ENCODE results near the gene VAMP1.

- TF ChIP-seq CTCF (IDR thresholded peaks at IDR 0.05) (no peak), POLR2A (IDR thresholded peaks at IDR 0.05) (no peak)
Observed at GRCh38 chr12:6418796-6419195, 51.7 kb downstream of the VAMP1 start.

Data from lower leg skin (tissue), 3 donors.